Adipose tissue (tissue), 3 donors: Measurements from ENCODE around the gene ATG16L2. TPM values are rescaled to one million over a fixed set of nuclear protein-coding genes. Genes with fewer than 3 reads are reported as not detected.

ENCODE experiments used
- H3K27ac ChIP-seq: one replicate; pipeline ENCODE4 v1.5.1; 2013; ENCODE audit warnings: low read depth, low read length
- WGBS, 3 donors: extraction: QIAGEN DNeasy Blood & Tissue Kit; methylation state at CpG; one replicate each; pipeline ENCODE4 v1.1.7; 2013; 5-methylcytosine and 5-hydroxymethylcytosine counted together
- polyA plus RNA-seq, 3 donors: library from polyadenylated mRNA; stranded (reverse); fragments of 200-250 nt; gene quantifications; one replicate each; pipeline ENCODE4 v1.2.3, GENCODE V29; 2013
- donor health status: healthy with polysubstance abuse.
- donor health status: Bipolar disorder and iron deficiency.
- donor health status: healthy.

The ATG16L2 gene
- polyA plus RNA-seq, 3 donors: 12.8 to 58.0 (median 26.1) TPM

- WGBS, 3 donors: 94 to 99% (median 97%) methylated on average over 3 of the region's 3 CpGs
- no peak overlapping the region for H3K27ac ChIP-seq
Measured at GRCh38 chr11:72859126-72859525, 44.9 kb downstream of the ATG16L2 start.

GRCh38 chr11:72860010-72860409, 45.8 kb downstream of the ATG16L2 start:
- H3K27ac ChIP-seq: no peak overlapping the region
- WGBS, 3 donors: 96 to 98% (median 96%) methylated on average over 4 of the region's 4 CpGs

GRCh38 chr11:72860592-72860991, 46.4 kb downstream of the ATG16L2 start:
- WGBS, 3 donors: 81 to 93% (median 91%) methylated on average over 4 of the region's 4 CpGs
- H3K27ac ChIP-seq: no peak overlapping the region

- 95 to 100% (median 96%) methylated on average over 1 of the region's 1 CpG for WGBS, 3 donors
- H3K27ac ChIP-seq: no peak overlapping the region
Measured at GRCh38 chr11:72863091-72863490, 48.9 kb downstream of the ATG16L2 start.

DNA sequence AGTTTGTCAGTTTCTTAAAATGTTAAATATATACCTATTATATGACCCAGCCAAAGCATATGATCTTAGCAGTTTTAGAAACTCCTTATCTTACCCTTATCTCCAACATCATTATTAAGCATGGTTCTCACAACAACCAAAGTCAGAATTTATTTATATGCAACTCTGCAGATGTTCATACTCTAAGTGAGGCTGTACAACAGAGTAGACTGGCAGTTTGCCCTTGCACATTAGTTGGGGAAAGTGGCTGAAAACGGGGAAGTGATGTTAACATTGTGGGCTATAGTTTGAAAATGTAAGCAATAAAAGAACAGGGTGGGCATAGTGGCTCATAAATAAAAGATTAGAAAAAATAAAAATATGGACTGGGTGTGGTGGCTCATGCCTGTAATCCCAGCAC, 49.7 kb downstream of the ATG16L2 start:
- no peak overlapping the region for H3K27ac ChIP-seq
- 45 to 68% (median 63%) methylated on average over 1 of the region's 1 CpG for WGBS, 3 donors

DNA sequence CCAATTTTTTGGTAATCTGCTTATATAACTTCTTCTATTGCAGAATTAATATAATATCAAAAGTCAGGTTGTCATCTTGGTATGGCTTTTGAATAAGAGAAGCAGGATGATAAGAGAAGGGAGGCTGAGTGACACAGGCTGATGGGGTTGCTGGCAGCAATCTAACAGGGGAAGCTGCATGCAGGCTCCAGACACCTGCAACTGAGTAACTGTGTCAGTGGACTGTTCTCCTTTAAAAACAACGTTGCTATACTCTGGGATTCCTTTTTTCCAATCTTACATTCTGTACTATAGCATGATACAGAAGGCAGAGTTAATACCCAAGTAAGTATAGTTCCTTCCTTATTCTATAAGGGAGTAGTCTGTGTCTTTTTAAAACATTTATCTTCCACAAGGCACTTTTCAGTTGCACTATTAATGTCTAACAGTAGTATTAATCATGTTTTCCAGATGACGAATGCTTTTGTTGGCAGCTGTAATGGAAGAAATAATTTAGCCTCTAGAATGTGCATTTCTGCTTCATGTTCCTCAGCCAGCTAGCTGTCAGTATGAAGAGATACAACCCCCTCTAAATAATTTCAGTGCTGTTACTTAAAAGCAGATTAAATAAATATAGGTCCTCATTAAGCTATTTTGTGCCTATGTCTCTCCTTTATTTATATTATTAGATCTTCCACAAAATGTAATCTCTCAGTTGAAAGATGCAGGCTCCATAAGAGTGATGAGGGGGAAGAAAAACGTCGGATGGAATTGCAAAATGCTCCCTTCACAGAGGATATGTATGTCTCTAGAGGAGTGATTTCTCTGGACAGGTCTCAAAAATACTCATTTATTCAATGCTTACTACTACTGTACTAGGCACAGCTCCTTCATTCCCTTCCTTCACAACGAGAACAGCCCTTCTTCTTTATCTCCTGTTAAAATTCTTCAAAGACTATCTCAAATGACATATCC, 50.8 kb downstream of the ATG16L2 start:
- H3K27ac ChIP-seq: no peak overlapping the region
- WGBS, 3 donors: 22 to 42% (median 23%) methylated on average over 5 of the region's 5 CpGs

GRCh38 chr11:72867970-72868369, 53.8 kb downstream of the ATG16L2 start:
- WGBS, 3 donors: 97 to 98% (median 98%) methylated on average over 5 of the region's 5 CpGs
- no peak overlapping the region for H3K27ac ChIP-seq

DNA sequence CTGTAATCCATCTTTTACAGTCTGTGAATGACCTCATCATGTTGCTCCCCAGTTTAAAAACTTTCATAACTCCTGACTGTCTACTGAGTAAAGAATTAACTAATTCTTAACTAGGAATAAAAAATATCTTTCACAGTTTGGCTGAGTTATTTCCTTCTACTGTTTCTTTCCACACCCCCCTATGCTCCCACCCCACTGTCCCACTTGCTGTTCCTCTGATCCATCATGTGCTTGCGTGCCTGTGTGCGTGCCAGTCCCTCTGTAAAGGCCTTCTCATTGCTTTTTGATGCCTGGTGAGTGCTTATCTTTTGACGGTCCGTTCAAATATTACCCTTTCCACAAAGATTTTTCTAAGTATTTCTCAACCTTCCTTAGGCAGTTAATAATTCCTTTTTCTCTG, 55.6 kb downstream of the ATG16L2 start:
- H3K27ac ChIP-seq: no peak overlapping the region
- 58 to 82% (median 72%) methylated on average over 4 of the region's 4 CpGs for WGBS, 3 donors

- WGBS, 3 donors: 67 to 88% (median 87%) methylated on average over 1 of the region's 1 CpG
- H3K27ac ChIP-seq: no peak overlapping the region
Measured at GRCh38 chr11:72871119-72871518, 56.9 kb downstream of the ATG16L2 start.

DNA sequence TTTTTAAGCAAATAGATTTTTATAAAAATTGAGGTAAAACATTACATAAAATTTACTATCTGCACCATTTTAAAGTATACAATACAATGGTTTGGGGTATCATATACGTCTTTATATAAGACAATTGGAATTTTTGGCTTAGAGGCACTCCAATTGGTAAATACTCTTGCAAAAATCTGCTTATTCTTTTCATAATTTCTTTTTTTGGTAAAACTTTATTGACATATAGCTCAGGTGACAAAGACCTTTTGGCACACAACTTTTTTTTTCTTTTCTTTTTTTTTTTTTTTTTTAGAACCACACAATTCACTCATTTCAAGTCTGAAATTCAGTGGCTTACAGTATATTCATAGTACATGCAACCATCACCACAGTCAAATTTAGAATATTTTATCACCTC, 57.8 kb downstream of the ATG16L2 start:
- 95 to 98% (median 97%) methylated on average over 1 of the region's 1 CpG for WGBS, 3 donors

GRCh38 chr11:72875736-72876135, 61.5 kb downstream of the ATG16L2 start:
- no peak overlapping the region for H3K27ac ChIP-seq
- WGBS, 3 donors: 96 to 100% (median 97%) methylated on average over 1 of the region's 1 CpG

More for the DNA sequence above, 57.8 kb downstream of the ATG16L2 start:
- H3K27ac ChIP-seq: no peak overlapping the region

- 98 to 100% (median 99%) methylated on average over 3 of the region's 3 CpGs for WGBS, 3 donors
- no peak overlapping the region for H3K27ac ChIP-seq
Measured at GRCh38 chr11:72876147-72876546, 61.9 kb downstream of the ATG16L2 start.

Other genes with a start within 250 kb of the ATG16L2 start
- gene PDE2A, start 140.0 kb upstream of the ATG16L2 start, polyA plus RNA-seq: 10 to 100 TPM; 11.2 to 84.8 (median 40.8) TPM
- 100 to 1,000 TPM in 1 of 3 donors, 10 to 100 TPM in 2; 31.5 to 109 (median 49.9) TPM for gene ARAP1, start 62.0 kb upstream of the ATG16L2 start, polyA plus RNA-seq
- 100 to 1,000 TPM in 1 of 3 donors, 10 to 100 TPM in 2; 49.3 to 142 (median 53.8) TPM for gene STARD10, start 20.4 kb upstream of the ATG16L2 start, polyA plus RNA-seq